Measurements from ENCODE around the gene CAPN6.

The CAPN6 gene

DNA sequence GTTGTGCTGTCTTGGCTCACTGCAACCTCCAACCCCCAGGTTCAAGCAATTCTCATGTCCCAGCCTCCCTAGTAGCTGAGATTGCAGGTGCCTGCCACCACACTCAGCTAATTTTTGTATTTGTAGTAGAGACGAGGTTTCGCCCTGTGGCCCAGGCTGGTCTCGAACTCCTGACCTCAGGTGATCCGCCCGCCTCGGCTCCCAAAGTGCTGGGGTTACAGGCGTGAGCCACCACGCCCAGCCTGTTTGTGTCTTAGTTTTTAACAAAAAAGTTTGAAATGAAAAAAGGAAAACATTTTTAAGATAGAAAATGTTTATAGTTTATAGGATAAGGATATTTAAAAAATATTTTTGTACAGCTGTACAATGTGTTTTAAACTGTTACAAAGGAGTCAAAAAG, 62.4 kb downstream of the CAPN6 start:
- H3K27ac ChIP-seq: no peak overlapping the region
- no peak for TF ChIP-seq ZFX (IDR thresholded peaks at IDR 0.05; ENCODE audit: borderline replicate concordance)
- TF ChIP-seq, protein P1, sequence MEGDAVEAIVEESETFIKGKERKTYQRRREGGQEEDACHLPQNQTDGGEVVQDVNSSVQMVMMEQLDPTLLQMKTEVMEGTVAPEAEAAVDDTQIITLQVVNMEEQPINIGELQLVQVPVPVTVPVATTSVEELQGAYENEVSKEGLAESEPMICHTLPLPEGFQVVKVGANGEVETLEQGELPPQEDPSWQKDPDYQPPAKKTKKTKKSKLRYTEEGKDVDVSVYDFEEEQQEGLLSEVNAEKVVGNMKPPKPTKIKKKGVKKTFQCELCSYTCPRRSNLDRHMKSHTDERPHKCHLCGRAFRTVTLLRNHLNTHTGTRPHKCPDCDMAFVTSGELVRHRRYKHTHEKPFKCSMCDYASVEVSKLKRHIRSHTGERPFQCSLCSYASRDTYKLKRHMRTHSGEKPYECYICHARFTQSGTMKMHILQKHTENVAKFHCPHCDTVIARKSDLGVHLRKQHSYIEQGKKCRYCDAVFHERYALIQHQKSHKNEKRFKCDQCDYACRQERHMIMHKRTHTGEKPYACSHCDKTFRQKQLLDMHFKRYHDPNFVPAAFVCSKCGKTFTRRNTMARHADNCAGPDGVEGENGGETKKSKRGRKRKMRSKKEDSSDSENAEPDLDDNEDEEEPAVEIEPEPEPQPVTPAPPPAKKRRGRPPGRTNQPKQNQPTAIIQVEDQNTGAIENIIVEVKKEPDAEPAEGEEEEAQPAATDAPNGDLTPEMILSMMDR (IDR thresholded peaks at IDR 0.05): no peak

DNA sequence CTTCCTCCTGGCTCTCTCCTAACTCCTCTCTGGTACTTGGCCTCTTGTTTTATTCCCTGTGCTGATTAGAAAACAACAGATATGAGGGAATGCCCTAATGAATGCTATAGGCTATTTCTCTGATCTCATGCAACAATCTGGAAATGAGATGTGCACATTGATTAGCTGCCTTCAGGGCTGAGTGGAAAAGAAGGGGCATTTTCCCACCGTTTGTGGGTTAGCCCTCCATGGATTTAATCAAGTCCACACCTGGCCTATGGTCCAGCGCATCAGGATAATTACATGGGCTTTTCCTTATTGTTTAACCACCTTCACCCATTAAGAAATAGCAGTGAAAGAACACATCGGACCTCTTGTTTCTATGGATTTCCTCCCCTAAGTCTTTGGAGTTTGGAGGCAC, 70.0 kb downstream of the CAPN6 start:
- H3K27ac ChIP-seq: no peak overlapping the region
- TF ChIP-seq ZFX (IDR thresholded peaks at IDR 0.05; ENCODE audit: borderline replicate concordance): no peak
- TF ChIP-seq, protein P1 (IDR thresholded peaks at IDR 0.05): no peak

GRCh38 chrX:111199505-111199904, 70.8 kb downstream of the CAPN6 start:
- TF ChIP-seq, protein P1 (IDR thresholded peaks at IDR 0.05): no peak
- no peak for TF ChIP-seq ZFX (IDR thresholded peaks at IDR 0.05; ENCODE audit: borderline replicate concordance)
- no peak overlapping the region for H3K27ac ChIP-seq
